SK-N-SH treated with all-trans-retinoic acid at 6 μM for 48 hours (cell line): ENCODE results near the gene SGTA.

Experiments used
- CSDC2 ChIP-seq: fragments of 250-450 bp; sonication (Bioruptor Pico); IDR thresholded peaks from 2 replicates; pipeline ENCODE4 v1.5.0; 2020; ENCODE audit warnings: mild to moderate bottlenecking, moderate library complexity
- PATZ1 ChIP-seq: fragments of 250-450 bp; sonication (Bioruptor Pico); IDR thresholded peaks from 2 replicates; pipeline ENCODE4 v1.8.0; 2020; ENCODE audit warnings: mild to moderate bottlenecking, moderate library complexity, borderline replicate concordance
- RARB ChIP-seq: fragments of 250-450 bp; sonication (Bioruptor Pico); IDR thresholded peaks from 2 replicates; pipeline ENCODE4 v1.8.0; 2021; ENCODE audit warnings: mild to moderate bottlenecking, moderate library complexity
- TOX ChIP-seq: fragments of 250-450 bp; sonication (Bioruptor Pico); IDR thresholded peaks from 2 replicates; pipeline ENCODE4 v1.8.0; 2021; ENCODE audit warnings: mild to moderate bottlenecking, moderate library complexity, borderline replicate concordance

DNA sequence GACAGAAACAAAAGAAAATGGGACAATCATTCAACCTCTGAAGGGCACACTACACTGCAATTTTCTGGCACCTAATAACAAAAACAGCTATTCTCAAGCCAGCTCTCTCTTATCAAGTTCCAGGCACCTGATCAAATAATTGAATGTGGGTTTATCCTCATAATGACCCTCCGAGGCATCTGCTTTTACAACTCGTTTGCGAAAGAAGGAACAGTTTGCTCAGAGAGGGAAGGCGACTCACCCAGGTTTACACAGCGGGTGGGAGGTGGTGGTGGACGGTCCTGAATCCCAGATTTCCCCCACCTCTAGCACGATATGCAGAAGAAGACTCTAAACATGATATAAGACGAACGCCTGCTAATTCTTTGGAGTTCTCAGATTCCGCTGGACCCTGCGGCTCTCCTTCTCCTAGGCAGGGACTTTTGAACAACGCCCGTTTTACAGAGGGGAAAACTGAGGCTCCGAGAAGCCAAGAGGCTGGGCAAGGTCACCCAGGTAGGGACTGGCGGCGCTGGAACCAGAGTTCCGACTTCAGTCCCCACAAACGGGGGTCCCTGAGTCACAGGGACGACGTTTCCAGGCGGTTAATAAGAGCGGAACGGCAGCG lies 641 bp downstream of the SGTA start:
- TF ChIP-seq CSDC2 (CRISPR knock-in tag) (no peak), RARB (no peak), TOX (CRISPR knock-in tag) (no peak), PATZ1 (CRISPR knock-in tag) (no peak)
